ENCODE measurements around the gene NAV2. TPM values are rescaled to one million over a fixed set of nuclear protein-coding genes. Genes with fewer than 3 reads are reported as not detected.

NAV2 gene
- total and polyA plus RNA-seq, 2 experiments from 2014 or later = 26.0 to 45.0 TPM

GRCh38 chr11:19747634-19748033, 35.0 kb downstream of the NAV2 start:
- H4K20me1 ChIP-seq (replicated peaks; ENCODE audit: insufficient read depth) = no peaks in the 10 kb centered on the region; the same call in 1 of the 2 replicates
- peaks cover 17% of the 10 kb centered on the region for H3K4me1 Mint-ChIP-seq

More at GRCh38 chr11:19747634-19748033, 35.0 kb downstream of the NAV2 start:
- H3K4me1 ChIP-seq (ENCODE audit: insufficient read depth) = peaks cover 20% of the 10 kb centered on the region; the same call in 1 of the 2 replicates
- DNase-seq (ENCODE audit: low spot score) = no peak
- Mint-ChIP-seq H3K27ac (no peak overlapping the region), H3K27me3 (ENCODE audit: insufficient read depth, low read depth, poor library complexity) (no peaks in the 10 kb centered on the region), H3K4me3 (no peak overlapping the region), H3K9me3 (peaks cover 11% of the 10 kb centered on the region; the same call in 2 of the 3 replicates), H3K36me3 (ENCODE audit: low read depth) (peaks cover 8% of the 10 kb centered on the region; the same call in 2 of the 3 replicates)
- H3F3A ChIP-seq (replicated peaks; ENCODE audit: low read depth) = no peaks in the 10 kb centered on the region
- no peak overlapping the region for H3K27ac ChIP-seq (ENCODE audit: low read depth)
- H3K4me3 ChIP-seq = no peak overlapping the region
- H3K36me3 ChIP-seq (ENCODE audit: insufficient read depth) = no peaks in the 10 kb centered on the region
- H2AFZ ChIP-seq = no peak overlapping the region
- peaks cover 5% of the 10 kb centered on the region; the same call in 1 of the 2 replicates for H3K9me2 ChIP-seq (ENCODE audit: insufficient read depth)
- H3K27me3 ChIP-seq (ENCODE audit: insufficient read depth) = no peaks in the 10 kb centered on the region
- ATAC-seq = no peak
- TF ChIP-seq EZH2phosphoT487 (IDR thresholded peaks at IDR 0.05; ENCODE audit: unreplicated experiment) (no peak), STAT1 (IDR thresholded peaks at IDR 0.05; ENCODE audit: unreplicated experiment) (no peak), REST (IDR thresholded peaks at IDR 0.05; ENCODE audit: unreplicated experiment) (no peak), CTCF (conservative IDR thresholded peaks at IDR 0.05; ENCODE audit: low read depth in 2 of 2) (no peak)
- TF ChIP-seq, protein P1, sequence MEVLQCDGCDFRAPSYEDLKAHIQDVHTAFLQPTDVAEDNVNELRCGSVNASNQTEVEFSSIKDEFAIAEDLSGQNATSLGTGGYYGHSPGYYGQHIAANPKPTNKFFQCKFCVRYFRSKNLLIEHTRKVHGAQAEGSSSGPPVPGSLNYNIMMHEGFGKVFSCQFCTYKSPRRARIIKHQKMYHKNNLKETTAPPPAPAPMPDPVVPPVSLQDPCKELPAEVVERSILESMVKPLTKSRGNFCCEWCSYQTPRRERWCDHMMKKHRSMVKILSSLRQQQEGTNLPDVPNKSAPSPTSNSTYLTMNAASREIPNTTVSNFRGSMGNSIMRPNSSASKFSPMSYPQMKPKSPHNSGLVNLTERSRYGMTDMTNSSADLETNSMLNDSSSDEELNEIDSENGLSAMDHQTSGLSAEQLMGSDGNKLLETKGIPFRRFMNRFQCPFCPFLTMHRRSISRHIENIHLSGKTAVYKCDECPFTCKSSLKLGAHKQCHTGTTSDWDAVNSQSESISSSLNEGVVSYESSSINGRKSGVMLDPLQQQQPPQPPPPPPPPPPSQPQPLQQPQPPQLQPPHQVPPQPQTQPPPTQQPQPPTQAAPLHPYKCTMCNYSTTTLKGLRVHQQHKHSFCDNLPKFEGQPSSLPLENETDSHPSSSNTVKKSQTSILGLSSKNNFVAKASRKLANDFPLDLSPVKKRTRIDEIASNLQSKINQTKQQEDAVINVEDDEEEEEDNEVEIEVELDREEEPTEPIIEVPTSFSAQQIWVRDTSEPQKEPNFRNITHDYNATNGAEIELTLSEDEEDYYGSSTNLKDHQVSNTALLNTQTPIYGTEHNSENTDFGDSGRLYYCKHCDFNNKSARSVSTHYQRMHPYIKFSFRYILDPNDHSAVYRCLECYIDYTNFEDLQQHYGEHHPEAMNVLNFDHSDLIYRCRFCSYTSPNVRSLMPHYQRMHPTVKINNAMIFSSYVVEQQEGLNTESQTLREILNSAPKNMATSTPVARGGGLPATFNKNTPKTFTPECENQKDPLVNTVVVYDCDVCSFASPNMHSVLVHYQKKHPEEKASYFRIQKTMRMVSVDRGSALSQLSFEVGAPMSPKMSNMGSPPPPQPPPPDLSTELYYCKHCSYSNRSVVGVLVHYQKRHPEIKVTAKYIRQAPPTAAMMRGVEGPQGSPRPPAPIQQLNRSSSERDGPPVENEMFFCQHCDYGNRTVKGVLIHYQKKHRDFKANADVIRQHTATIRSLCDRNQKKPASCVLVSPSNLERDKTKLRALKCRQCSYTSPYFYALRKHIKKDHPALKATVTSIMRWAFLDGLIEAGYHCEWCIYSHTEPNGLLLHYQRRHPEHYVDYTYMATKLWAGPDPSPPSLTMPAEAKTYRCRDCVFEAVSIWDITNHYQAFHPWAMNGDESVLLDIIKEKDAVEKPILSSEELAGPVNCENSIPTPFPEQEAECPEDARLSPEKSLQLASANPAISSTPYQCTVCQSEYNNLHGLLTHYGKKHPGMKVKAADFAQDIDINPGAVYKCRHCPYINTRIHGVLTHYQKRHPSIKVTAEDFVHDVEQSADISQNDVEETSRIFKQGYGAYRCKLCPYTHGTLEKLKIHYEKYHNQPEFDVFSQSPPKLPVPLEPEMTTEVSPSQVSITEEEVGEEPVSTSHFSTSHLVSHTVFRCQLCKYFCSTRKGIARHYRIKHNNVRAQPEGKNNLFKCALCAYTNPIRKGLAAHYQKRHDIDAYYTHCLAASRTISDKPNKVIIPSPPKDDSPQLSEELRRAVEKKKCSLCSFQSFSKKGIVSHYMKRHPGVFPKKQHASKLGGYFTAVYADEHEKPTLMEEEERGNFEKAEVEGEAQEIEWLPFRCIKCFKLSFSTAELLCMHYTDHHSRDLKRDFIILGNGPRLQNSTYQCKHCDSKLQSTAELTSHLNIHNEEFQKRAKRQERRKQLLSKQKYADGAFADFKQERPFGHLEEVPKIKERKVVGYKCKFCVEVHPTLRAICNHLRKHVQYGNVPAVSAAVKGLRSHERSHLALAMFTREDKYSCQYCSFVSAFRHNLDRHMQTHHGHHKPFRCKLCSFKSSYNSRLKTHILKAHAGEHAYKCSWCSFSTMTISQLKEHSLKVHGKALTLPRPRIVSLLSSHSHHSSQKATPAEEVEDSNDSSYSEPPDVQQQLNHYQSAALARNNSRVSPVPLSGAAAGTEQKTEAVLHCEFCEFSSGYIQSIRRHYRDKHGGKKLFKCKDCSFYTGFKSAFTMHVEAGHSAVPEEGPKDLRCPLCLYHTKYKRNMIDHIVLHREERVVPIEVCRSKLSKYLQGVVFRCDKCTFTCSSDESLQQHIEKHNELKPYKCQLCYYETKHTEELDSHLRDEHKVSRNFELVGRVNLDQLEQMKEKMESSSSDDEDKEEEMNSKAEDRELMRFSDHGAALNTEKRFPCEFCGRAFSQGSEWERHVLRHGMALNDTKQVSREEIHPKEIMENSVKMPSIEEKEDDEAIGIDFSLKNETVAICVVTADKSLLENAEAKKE (CRISPR knock-in tag; IDR thresholded peaks at IDR 0.05) = no peak
- H3K4me2 ChIP-seq = no peak overlapping the region
- no peaks in the 10 kb centered on the region for H3K79me2 ChIP-seq (replicated peaks; ENCODE audit: insufficient read depth)

Measured in GM23338 (cell line).